ENCODE measurements around the gene LENEP.

Gene LENEP

GRCh38 chr1:154993572-154994268, at the start of gene LENEP:
Gene LENEP, plus strand, starts transcription at chr1:154993586. Its CDS starts 22 bp downstream, at chr1:154993608.
- DNase-seq (ENCODE audit: low read depth in 2 of 3, low spot score in 2 of 3), result no peak

- DNase-seq (ENCODE audit: low read depth in 2 of 3, low spot score in 2 of 3), result no peak
These were observed 49.6 kb upstream of the LENEP start for GRCh38 chr1:154943649-154944400.

GRCh38 chr1:154944401-154945159, 48.8 kb upstream of the LENEP start:
- no peak for DNase-seq (ENCODE audit: low read depth in 2 of 3, low spot score in 2 of 3)

GRCh38 chr1:154945160-154945961, 48.0 kb upstream of the LENEP start:
- DNase-seq (ENCODE audit: low read depth in 2 of 3, low spot score in 2 of 3), result no peak

- DNase-seq (ENCODE audit: low read depth in 2 of 3, low spot score in 2 of 3), result no peak
These were observed 47.2 kb upstream of the LENEP start for GRCh38 chr1:154945962-154946850.

GRCh38 chr1:154948079-154948478, 45.3 kb upstream of the LENEP start:
- DNase-seq (ENCODE audit: low read depth in 2 of 3, low spot score in 2 of 3), result no peak

- no peak for DNase-seq (ENCODE audit: low read depth in 2 of 3, low spot score in 2 of 3)
These were observed 41.3 kb upstream of the LENEP start for GRCh38 chr1:154951901-154952657.

- no peak for DNase-seq (ENCODE audit: low read depth in 2 of 3, low spot score in 2 of 3)
These were observed 40.7 kb upstream of the LENEP start for GRCh38 chr1:154952664-154953063.

- DNase-seq (ENCODE audit: low read depth in 2 of 3, low spot score in 2 of 3), result no peak
These were observed 39.8 kb upstream of the LENEP start for GRCh38 chr1:154953611-154954038.

- no peak for DNase-seq (ENCODE audit: low read depth in 2 of 3, low spot score in 2 of 3)
These were observed 38.8 kb upstream of the LENEP start for GRCh38 chr1:154954541-154954940.

- DNase-seq (ENCODE audit: low read depth in 2 of 3, low spot score in 2 of 3), result peak in 1 of 3 experiments; percentile 59
These were observed 38.2 kb upstream of the LENEP start for GRCh38 chr1:154955039-154955717.

GRCh38 chr1:154955718-154956543, 37.5 kb upstream of the LENEP start, which contains the start of gene PBXIP1:
Gene PBXIP1, minus strand, starts transcription at chr1:154956099. Its CDS starts 2,378 bp downstream, at chr1:154953721.
- peak in 1 of 3 experiments; percentile 60 for DNase-seq (ENCODE audit: low read depth in 2 of 3, low spot score in 2 of 3)

- DNase-seq (ENCODE audit: low read depth in 2 of 3, low spot score in 2 of 3), result no peak
These were observed 36.8 kb upstream of the LENEP start for GRCh38 chr1:154956544-154956941.

- DNase-seq (ENCODE audit: low read depth in 2 of 3, low spot score in 2 of 3), result no peak
These were observed 36.2 kb upstream of the LENEP start for GRCh38 chr1:154957091-154957657.

- DNase-seq (ENCODE audit: low read depth in 2 of 3, low spot score in 2 of 3), result no peak
These were observed 35.4 kb upstream of the LENEP start for GRCh38 chr1:154958036-154958435.

GRCh38 chr1:154958681-154959425, 34.5 kb upstream of the LENEP start:
- DNase-seq (ENCODE audit: low read depth in 2 of 3, low spot score in 2 of 3), result no peak

- DNase-seq (ENCODE audit: low read depth in 2 of 3, low spot score in 2 of 3), result no peak
These were observed 34.0 kb upstream of the LENEP start for GRCh38 chr1:154959426-154959780.

Measured in activated CD8-positive, alpha-beta memory T cell treated with anti-CD3 and anti-CD28 coated beads for 48 hours (primary cell).